GM19372 (cell line): ENCODE measurements around the gene HOXD1.

Experiments used
- ATAC-seq: cut with Tn5 transposase; IDR thresholded peaks from one replicate; pipeline ENCODE4 v1.9.1; 2021; ENCODE audit warnings: mild to moderate bottlenecking, low read depth, moderate library complexity; ENCODE audit not compliant: unreplicated experiment

Gene HOXD1

GRCh38 chr2:176187899-176188773, at the start of gene HOXD1:
TSS of gene HOXD1 (plus strand) at chr2:176188668. CDS start at chr2:176188802, 134 bp downstream.
- no peak for ATAC-seq

GRCh38 chr2:176138923-176139660, 49.4 kb upstream of the HOXD1 start:
- no peak for ATAC-seq

GRCh38 chr2:176139661-176140512, 48.6 kb upstream of the HOXD1 start:
- no peak for ATAC-seq

GRCh38 chr2:176140513-176141317, 47.8 kb upstream of the HOXD1 start:
- peak; percentile 95 for ATAC-seq

- no peak for ATAC-seq
Measured at GRCh38 chr2:176142281-176142680, 46.2 kb upstream of the HOXD1 start.

- ATAC-seq, result no peak
Measured at GRCh38 chr2:176145085-176145969, 43.1 kb upstream of the HOXD1 start.

GRCh38 chr2:176146101-176146500, 42.4 kb upstream of the HOXD1 start:
- no peak for ATAC-seq

- ATAC-seq, result no peak
Measured at GRCh38 chr2:176146645-176147044, 41.8 kb upstream of the HOXD1 start.

GRCh38 chr2:176147210-176147799, 41.2 kb upstream of the HOXD1 start:
- no peak for ATAC-seq

- no peak for ATAC-seq
Measured at GRCh38 chr2:176147800-176148496, 40.5 kb upstream of the HOXD1 start.

- no peak for ATAC-seq
Measured at GRCh38 chr2:176148751-176149421, 39.6 kb upstream of the HOXD1 start.

GRCh38 chr2:176149481-176149938, 39.0 kb upstream of the HOXD1 start:
- ATAC-seq, result no peak

GRCh38 chr2:176149939-176150583, 38.4 kb upstream of the HOXD1 start:
- ATAC-seq, result no peak

GRCh38 chr2:176150584-176151441, 37.7 kb upstream of the HOXD1 start:
- ATAC-seq, result no peak

GRCh38 chr2:176151442-176152287, 36.8 kb upstream of the HOXD1 start, which contains the start of gene HOXD4:
TSS of gene HOXD4 (plus strand) at chr2:176151550. CDS start at chr2:176151634, 84 bp downstream.
- no peak for ATAC-seq
